GM12874 (cell line): ENCODE results near the gene MGLL.

ENCODE experiments used
- TF ChIP-seq, protein P1 (sequence below): IDR thresholded peaks from 2 replicates; pipeline ENCODE4 v1.5.1; 2011; ENCODE audit warnings: low read depth, mild to moderate bottlenecking, control low read depth, low read length, moderate library complexity; ENCODE audit not compliant: insufficient read depth

Gene MGLL

GRCh38 chr3:127771746-127772145 is 50.6 kb downstream of the MGLL start:
- TF ChIP-seq, protein P1, sequence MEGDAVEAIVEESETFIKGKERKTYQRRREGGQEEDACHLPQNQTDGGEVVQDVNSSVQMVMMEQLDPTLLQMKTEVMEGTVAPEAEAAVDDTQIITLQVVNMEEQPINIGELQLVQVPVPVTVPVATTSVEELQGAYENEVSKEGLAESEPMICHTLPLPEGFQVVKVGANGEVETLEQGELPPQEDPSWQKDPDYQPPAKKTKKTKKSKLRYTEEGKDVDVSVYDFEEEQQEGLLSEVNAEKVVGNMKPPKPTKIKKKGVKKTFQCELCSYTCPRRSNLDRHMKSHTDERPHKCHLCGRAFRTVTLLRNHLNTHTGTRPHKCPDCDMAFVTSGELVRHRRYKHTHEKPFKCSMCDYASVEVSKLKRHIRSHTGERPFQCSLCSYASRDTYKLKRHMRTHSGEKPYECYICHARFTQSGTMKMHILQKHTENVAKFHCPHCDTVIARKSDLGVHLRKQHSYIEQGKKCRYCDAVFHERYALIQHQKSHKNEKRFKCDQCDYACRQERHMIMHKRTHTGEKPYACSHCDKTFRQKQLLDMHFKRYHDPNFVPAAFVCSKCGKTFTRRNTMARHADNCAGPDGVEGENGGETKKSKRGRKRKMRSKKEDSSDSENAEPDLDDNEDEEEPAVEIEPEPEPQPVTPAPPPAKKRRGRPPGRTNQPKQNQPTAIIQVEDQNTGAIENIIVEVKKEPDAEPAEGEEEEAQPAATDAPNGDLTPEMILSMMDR: no peak

- TF ChIP-seq, protein P1: no peak
Observed at GRCh38 chr3:127770671-127771355, 51.5 kb downstream of the MGLL start.

DNA sequence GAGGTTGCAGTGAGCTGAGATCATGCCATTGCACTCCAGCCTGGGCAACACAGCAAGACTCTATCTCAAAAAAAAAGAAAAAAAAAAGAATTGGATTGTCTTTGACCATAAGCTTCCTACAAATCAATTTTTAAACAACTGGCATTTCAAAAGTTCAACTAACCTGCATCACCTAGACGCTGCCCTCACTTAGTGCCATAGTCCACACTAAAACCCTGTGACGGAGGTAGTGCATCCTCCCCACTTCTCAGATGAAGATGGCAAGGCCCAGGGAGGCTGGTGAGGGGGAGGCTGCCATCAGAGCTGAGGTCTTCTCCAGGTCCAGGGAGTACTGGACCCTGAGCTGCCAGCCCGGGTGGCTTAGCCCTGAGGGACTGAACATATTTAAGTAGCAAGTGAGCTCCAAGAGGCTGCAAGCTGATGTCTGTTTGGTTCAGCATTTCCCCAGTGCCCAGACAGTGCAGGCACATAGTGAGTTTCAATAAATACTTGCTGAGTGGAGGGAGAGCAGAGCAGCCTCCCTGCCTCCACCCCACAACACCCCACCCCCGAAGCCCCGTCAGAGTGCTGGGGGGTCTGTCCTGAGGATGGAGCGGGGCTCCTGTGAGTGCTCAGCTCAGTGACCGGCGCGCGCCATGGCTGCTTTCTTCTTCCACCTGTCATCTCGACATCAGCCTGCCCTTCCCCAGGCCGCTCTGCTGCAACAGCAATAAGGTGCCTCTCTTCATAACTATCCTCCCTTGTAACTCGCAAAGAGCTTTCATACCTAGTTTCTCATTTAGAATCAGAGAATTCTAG is 52.8 kb downstream of the MGLL start:
- TF ChIP-seq, protein P1: no peak

DNA sequence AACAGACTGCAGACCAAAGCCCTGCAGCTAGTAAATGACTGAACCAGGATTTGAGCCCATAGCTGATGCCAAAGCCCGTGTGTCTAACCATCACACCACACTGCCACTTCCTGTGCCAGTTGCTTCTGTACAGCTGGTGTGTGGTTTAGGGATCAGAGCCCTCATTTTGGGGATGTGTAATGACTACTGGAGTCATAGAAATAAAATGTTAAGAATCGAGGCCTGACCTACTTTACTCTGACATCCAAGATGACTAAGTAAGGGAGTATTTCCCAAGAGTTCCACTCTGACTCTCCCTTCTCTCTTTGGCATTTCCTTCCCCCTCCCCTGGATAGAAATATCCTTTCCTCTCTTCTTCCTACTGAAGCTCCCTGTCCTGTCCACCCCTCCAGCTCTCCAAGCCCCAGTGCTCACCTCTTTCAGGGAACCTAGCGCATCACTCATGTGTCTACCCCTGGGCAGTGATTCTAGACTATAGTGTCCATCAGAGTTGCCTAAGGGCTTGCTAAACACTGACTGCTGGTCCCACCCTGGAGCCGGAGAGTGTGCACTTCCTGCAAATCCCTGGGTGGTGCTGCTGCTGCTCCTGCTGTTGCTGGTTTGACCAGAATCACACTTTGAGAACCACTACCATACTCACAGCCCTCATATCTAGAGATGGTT is 53.8 kb downstream of the MGLL start:
- TF ChIP-seq, protein P1: no peak

DNA sequence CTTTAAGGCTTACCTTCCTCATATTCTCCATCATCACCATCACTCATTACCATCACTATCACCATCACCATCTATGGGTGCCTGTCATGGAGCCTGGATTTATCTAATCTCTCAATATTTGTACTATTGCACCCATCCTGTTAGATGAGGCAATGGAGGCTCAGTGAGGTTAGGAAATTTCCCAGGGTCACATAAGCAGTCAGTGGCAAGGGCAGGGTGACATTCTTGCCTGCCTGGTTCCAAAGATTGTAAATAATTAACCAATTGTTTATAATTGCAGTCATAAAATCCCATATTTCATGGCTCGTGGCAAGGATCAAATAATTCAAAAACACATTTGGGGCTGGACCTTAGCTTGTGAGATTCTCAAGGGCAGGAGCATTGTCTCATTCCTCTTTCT is 55.2 kb downstream of the MGLL start:
- TF ChIP-seq, protein P1: no peak

DNA sequence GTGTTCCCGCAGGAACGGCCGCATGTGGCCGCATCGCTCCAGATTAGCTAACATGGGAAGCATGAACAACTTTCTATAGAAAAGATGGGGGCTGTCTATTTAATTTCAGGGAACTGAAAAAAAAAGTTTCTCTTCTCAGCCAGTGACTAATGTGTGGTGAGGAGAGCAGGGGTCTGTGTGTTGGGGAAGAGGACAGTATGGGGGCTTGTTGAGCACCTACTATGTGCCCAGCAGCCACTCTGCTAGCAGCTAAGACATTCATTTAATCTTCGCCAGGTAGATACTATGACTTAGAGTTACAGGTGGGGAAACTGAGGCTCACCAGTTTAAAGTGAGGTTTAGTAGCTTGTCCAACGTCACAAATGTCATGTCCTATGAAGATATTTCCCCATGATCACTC is 56.6 kb downstream of the MGLL start:
- TF ChIP-seq, protein P1: no peak

- TF ChIP-seq, protein P1: no peak
Observed at GRCh38 chr3:127764841-127765362, 57.4 kb downstream of the MGLL start.
